ENCODE results near the gene EIF3C.
"Not testable (repeated sequence)": the region's sequence is repeated elsewhere in the genome, so short reads cannot be mapped to it uniquely, and the experiment has no call there.

The EIF3C gene

GRCh38 chr16:28711220-28712083 is at the start of gene EIF3C:
TSS of gene EIF3C (plus strand) at chr16:28711464. CDS start at chr16:28711687, 223 bp downstream.
- DNase-seq, result not testable (repeated sequence)

- DNase-seq, result not testable (repeated sequence)
Observed at GRCh38 chr16:28666264-28666663, 45.0 kb upstream of the EIF3C start.

GRCh38 chr16:28667480-28667879 is 43.8 kb upstream of the EIF3C start:
- not testable (repeated sequence) for DNase-seq

GRCh38 chr16:28668199-28668598 is 43.1 kb upstream of the EIF3C start:
- DNase-seq, result not testable (repeated sequence)

- not testable (repeated sequence) for DNase-seq
Observed at GRCh38 chr16:28688327-28688952, 22.8 kb upstream of the EIF3C start.

- DNase-seq, result not testable (repeated sequence)
Observed at GRCh38 chr16:28689425-28689824, 21.8 kb upstream of the EIF3C start.

GRCh38 chr16:28691722-28692121 is 19.5 kb upstream of the EIF3C start:
- not testable (repeated sequence) for DNase-seq

- DNase-seq, result not testable (repeated sequence)
Observed at GRCh38 chr16:28693257-28693950, 17.9 kb upstream of the EIF3C start.

DNA sequence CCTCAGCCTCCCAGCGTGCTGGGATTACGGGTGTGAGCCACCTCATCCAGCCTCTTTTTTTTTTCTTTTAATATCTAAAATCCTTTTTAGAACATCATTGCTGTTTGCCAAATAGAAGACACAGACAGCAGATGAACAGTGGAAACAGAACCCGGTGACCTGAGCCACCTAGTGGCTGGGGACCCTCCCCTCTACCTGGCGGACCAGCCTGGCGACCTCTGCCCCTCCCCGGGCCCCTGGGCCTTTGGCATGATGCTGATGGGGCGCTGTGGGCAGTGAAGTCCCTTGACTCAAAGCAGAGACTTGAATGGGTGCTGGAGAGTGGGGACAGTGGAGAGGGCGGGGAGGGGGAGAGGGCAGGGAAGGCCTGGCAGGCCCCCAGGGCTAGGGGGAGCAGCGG is 11.5 kb upstream of the EIF3C start:
- DNase-seq, result not testable (repeated sequence)

- not testable (repeated sequence) for DNase-seq
Observed at GRCh38 chr16:28700349-28700748, 10.9 kb upstream of the EIF3C start.

DNA sequence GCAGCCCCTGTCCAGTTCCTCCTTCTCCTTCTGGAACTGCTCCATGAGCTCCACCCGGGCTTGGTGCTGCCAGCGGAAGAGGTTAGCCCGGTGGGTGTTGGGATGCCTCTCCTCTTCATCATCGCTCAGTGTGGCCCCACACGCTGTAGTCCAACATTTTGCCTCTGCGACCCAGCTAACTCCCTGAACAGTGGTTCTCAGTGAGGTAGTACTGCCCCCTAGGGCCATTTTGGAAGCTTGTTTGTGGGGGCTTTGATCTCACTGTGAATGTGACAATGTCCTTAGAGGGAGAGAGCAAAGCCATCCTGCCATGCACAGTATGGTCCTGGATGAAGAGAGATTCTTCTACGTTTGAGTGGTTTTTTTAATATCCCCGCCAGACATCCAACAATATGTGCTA is 9.9 kb upstream of the EIF3C start:
- DNase-seq, result not testable (repeated sequence)

- not testable (repeated sequence) for DNase-seq
Observed at GRCh38 chr16:28704246-28704645, 7.0 kb upstream of the EIF3C start.

DNA sequence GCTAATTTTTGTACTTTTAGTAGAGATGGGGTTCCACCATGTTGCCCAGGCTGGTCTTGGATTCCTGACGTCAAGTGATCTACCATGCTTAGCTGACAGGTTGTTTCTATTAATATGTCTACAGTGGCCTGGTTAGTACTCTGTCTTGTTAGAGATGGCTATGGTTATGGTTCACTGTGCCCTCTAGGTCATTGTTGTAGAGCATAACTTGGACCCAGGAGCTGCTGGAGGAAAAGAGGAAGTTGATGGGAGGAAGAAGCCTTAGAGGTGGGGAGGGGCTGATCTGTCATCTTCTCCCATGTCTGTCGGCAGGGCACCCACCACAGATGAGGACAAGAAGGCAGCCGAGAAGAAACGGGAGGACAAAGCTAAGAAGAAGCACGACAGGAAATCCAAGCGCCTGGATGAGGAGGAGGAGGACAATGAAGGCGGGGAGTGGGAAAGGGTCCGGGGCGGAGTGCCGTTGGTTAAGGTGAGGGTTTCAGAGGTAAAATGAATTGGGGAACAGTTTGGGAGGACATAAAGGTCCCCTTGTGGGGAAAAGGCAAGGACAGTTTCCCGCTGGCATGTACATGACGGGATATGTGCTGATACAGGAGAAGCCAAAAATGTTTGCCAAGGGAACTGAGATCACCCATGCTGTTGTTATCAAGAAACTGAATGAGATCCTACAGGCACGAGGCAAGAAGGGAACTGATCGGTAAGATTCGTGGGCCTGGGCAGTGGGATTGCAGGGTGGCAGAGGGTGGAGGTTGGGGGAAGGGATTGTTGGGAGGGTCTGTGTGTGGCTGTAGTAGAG is 11.8 kb downstream of the EIF3C start:
- not testable (repeated sequence) for DNase-seq

- not testable (repeated sequence) for DNase-seq
Observed at GRCh38 chr16:28731253-28731652, 20.0 kb downstream of the EIF3C start.

DNA sequence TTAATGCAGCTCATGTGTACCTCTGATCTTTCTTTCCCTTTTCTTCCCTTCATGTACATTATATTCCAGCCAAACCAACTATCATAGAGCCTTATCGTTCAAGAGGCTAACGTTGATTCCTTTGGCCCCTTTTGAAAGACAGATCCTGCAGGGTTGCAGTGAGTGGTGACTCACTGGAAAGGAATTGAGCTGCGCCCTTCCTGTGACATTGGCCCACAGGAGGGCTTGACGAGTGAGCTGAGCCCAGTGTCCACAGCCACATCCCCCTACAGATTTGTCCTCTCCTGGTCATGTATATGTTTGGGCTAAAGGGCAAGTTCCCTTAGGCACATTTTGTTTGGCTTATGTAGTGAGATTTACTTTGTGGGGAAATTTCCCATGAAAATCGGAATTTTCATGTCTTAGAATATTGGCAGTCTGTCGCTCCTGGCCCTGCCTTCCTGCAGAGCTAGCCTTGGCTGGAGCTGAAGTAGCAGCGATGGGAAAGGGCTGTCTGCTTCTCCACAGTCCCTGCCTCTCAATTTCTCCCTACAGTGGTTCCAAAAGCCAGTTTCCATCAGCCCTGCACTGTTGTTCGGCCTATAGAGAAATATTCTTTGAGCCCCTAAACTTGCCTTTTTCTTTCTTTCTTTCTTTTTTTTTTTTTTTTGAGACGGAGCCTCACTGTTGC is 21.3 kb downstream of the EIF3C start:
- not testable (repeated sequence) for DNase-seq

DNA sequence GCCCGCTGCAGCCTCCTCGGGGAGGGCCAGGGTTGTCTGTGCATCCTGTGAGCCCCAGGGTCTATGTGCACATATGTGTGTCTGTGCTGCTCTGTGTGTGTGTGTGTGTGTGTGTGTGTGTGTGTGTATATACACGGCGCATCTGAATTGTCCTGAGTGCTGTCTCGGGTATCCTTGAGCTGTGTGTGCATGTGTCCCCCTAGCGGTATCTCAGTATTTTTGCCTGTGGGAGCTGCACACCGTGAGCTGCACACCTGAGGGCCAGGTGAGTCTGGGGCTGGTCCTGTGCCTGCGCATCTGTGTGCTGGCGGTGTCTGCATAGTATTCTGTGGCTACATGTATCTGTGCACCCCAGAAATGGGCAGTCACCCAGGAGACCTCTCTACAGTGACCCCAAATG is 28.5 kb downstream of the EIF3C start:
- peak in 1 of 2 donors; percentile 3 for DNase-seq

- DNase-seq, result not testable (repeated sequence)
Observed at GRCh38 chr16:28740631-28741030, 29.4 kb downstream of the EIF3C start.

GRCh38 chr16:28741295-28741694 is 30.0 kb downstream of the EIF3C start:
- not testable (repeated sequence) for DNase-seq

GRCh38 chr16:28746618-28747350 is 35.5 kb downstream of the EIF3C start:
- DNase-seq, result not testable (repeated sequence)

- DNase-seq, result peak in 1 of 2 donors; percentile 46
Observed at GRCh38 chr16:28749997-28750465, 38.8 kb downstream of the EIF3C start.

Data from activated CD4-positive, alpha-beta T cell treated with anti-CD3 and anti-CD28 coated beads for 4 hours (primary cell).